GM19193 (cell line): ENCODE data around the gene CES2.

Source experiments
- POLR2A ChIP-seq: IDR thresholded peaks from 4 replicates; pipeline ENCODE4 v1.6.1; 2011; ENCODE audit not compliant: insufficient read depth, insufficient read length; ENCODE audit errors: extremely low read depth

The CES2 gene

GRCh38 chr16:66921729-66922450, 13.4 kb upstream of the CES2 start:
- TF ChIP-seq POLR2A = no peak

- no peak for TF ChIP-seq POLR2A
These were observed 12.0 kb upstream of the CES2 start for GRCh38 chr16:66923247-66923731.

- no peak for TF ChIP-seq POLR2A
These were observed 11.4 kb upstream of the CES2 start for GRCh38 chr16:66923866-66924265.

GRCh38 chr16:66924527-66925321, 10.6 kb upstream of the CES2 start:
- no peak for TF ChIP-seq POLR2A

GRCh38 chr16:66925322-66925840, 9.9 kb upstream of the CES2 start, which contains the start of gene RRAD:
RRAD (minus strand) TSS chr16:66925535; CDS start chr16:66925179, 356 bp downstream.
- peak; percentile 53 for TF ChIP-seq POLR2A

GRCh38 chr16:66926171-66926947, 9.0 kb upstream of the CES2 start:
- TF ChIP-seq POLR2A = no peak

GRCh38 chr16:66926961-66927436, 8.3 kb upstream of the CES2 start:
- TF ChIP-seq POLR2A = no peak

GRCh38 chr16:66927918-66928649, 7.2 kb upstream of the CES2 start:
- TF ChIP-seq POLR2A = no peak

- TF ChIP-seq POLR2A = no peak
These were observed 6.5 kb upstream of the CES2 start for GRCh38 chr16:66928702-66929388.

GRCh38 chr16:66930189-66930588, 5.1 kb upstream of the CES2 start:
- TF ChIP-seq POLR2A = no peak

- no peak for TF ChIP-seq POLR2A
These were observed 3.7 kb upstream of the CES2 start for GRCh38 chr16:66931665-66932064.

- TF ChIP-seq POLR2A = no peak
These were observed 3.2 kb upstream of the CES2 start for GRCh38 chr16:66932076-66932475.

GRCh38 chr16:66933776-66934137, 1.6 kb upstream of the CES2 start:
- TF ChIP-seq POLR2A = no peak
